ENCODE data around the gene HPDL.
"Not testable (repeated sequence)": the region's sequence is repeated elsewhere in the genome, so short reads cannot be mapped to it uniquely, and the experiment has no call there.

HPDL gene

DNA sequence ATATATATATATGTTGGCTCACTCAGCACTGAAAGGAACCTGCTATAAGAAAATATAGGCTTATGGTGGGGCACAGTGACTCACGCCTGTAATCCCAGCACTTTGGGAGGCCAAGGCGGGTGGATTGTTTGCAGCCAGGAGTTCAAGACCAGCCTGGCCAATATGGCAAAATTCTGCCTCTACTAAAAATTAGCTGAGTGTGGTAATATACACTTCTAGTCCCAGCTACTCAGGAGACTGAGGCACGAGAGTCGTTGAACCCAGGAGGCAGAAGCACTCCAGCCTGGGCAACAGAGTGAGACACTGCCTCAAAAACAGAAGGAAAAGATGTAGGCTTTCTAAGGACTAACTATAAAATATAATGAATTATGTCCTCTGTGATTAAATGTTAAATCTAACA, 28.1 kb downstream of the HPDL start:
- no peak for DNase-seq

DNA sequence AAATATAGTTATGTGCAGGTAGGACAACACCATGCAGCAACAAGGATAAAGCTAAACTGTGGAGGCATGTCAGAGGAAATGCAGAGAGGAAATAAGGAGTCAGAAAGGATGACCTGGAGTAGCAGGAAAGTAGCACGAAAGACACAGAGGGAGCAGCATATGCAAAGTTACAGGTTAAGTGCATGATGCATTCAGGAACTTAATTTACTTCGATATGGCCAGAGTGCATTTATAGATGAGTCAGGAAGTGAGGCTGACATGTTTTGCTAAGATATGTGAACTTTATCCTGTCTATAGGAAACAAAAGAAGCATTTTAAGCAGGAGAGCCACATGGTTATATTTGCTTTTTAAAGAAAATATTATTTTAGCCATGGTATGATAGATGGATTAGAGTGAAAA, 29.0 kb downstream of the HPDL start:
- DNase-seq: no peak

DNA sequence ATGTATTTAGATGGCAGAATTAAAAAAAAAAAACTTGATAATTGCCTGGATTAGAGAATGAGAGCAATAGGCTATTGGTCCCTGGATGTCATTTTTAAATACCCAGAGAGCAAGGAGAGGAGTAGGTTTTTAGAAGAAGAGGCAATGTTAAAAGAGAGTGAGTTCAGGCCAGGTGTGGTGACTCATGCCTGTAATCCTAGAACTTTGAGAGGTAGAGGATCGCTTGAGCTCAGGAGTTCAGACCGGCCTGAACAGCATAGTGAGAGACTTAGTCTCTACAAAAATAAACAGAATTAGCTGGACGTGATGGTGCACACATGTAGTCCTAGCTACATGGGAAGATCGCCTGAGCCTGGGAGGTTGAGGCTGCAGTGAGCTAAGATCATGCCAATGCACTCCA, 29.5 kb downstream of the HPDL start:
- no peak for DNase-seq

- peak in 3 of 5 donors; percentile 24 to 39 (median 34) for DNase-seq
Measured at GRCh38 chr1:45359882-45360513, 33.3 kb downstream of the HPDL start.

DNA sequence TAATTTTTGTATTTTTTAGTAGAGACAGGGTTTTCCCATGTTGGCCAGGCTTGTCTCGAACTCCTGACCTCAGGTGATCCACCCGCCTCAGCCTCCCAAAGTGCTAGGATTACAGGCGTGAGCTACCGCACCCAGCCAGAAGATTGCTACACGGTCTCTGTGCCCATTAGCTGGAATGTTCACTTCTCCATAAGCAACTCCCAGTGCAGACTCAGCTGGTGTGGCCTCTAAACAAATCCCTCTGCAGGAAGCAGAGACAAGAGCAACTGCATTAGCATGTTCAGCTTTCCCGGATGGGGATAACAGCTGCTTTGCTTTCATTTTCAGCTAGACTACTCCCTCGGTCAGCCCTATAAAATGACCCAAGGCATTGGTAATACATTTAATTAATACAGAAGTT, 34.3 kb downstream of the HPDL start:
- not testable (repeated sequence) for DNase-seq

DNA sequence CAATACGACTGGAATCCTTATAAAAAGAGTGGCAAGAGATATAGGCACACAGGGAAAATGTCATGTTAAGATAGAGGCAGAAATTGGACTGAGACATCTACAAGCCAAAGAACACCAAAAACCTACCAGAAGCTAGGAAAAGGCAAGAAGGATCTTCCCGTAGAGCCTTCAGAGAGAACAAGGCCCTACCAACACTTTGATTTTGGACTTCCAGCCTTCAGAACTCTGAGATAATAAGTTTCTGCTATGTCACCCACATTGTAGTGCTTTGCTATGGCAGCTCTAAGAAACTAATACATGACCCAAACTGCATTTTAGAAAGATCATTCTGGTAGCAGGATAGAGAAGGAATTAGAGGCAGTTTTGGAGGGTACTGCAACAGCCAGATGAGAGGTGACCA, 37.6 kb downstream of the HPDL start:
- DNase-seq: no peak

GRCh38 chr1:45365051-45365450, 38.4 kb downstream of the HPDL start:
- no peak for DNase-seq

- DNase-seq: no peak
Measured at GRCh38 chr1:45370575-45370974, 43.9 kb downstream of the HPDL start.

- DNase-seq: no peak
Measured at GRCh38 chr1:45373573-45373972, 46.9 kb downstream of the HPDL start.

DNA sequence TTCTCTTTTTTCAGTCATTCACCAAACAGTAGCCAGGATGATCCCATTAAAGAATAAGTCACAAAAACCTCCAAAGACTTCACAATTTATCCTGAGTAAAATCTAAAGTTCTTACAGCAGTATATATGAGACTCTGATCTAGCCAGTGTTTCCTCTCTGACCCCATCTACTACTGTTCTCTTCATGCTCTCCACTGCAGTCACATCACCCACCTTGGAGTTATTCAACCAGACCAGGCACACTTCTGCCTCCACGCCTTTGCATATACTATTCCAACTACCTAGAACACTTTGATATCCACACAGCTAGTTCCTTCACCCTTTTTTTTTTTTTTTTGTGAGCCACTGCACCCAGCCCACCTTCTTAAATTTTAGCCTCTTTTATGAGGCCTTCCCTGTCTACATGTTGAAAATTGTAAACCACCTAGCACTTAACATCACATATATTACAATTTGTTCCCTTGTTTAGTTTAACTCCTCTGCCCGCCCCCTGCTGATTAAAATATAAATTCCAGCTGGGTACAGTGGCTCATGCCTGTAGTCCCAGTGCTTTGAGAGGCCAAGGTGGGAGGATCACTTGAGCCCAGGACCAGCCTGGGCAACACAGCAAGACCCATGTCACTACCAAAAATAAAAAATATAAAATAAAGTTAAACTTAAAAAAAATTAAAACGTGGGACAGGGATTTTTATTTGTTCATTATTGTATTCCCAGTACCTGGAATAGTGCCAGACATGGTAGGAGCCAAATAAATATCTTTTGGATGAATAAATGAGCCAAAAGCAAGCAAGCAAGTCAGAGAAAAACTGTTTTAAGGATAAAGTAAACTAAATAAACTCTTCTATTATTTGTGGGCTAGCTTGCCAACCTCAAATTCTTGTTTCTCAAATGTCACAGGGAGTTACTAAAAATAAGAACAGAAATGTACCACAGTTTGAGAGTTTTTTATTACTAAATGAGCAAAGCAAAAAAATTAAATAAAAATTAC, 48.7 kb downstream of the HPDL start:
- DNase-seq: no peak

- no peak for DNase-seq
Measured at GRCh38 chr1:45378184-45378583, 51.5 kb downstream of the HPDL start.
